Choroid plexus epithelial cell (primary cell): ENCODE measurements around the gene ACSL4.
A peak's percentile ranks its signal among the peaks of the same experiment; 100 is the strongest.
"Not testable (repeated sequence)": the region's sequence is repeated elsewhere in the genome, so short reads cannot be mapped to it uniquely, and the experiment has no call there.

Experiments
- DNase-seq: peaks from one replicate; pipeline ENCODE4 v3.0.0-alpha.2; 2010; ENCODE audit warnings: low read depth
- H3K4me3 ChIP-seq: 2 replicates; pipeline ENCODE4 v1.5.1; 2011; ENCODE audit warnings: low read depth, mild to moderate bottlenecking, control low read depth, low read length, moderate library complexity
- CTCF ChIP-seq: conservative IDR thresholded peaks from 2 replicates; pipeline ENCODE4 v1.5.1; 2011; ENCODE audit warnings: low read depth, mild to moderate bottlenecking, control low read depth, inconsistent platforms, low read length, moderate library complexity

ACSL4 gene

GRCh38 chrX:109747681-109748080 is 14.6 kb upstream of the ACSL4 start:
- TF ChIP-seq CTCF, result no peak
- no peak overlapping the region for H3K4me3 ChIP-seq
- DNase-seq, result no peak

- DNase-seq, result peak; percentile 26
- TF ChIP-seq CTCF, result no peak
- no peak overlapping the region for H3K4me3 ChIP-seq
Measured at GRCh38 chrX:109742722-109743121, 9.7 kb upstream of the ACSL4 start.

GRCh38 chrX:109740896-109741295 is 7.8 kb upstream of the ACSL4 start:
- H3K4me3 ChIP-seq, DNase-seq: not testable (repeated sequence)

- TF ChIP-seq CTCF, result no peak
- no peak for DNase-seq
- no peak overlapping the region for H3K4me3 ChIP-seq
Measured at GRCh38 chrX:109740433-109740809, 7.4 kb upstream of the ACSL4 start.

- no peak for TF ChIP-seq CTCF
- peak; percentile 81 for DNase-seq
- no peak overlapping the region for H3K4me3 ChIP-seq
Measured at GRCh38 chrX:109739625-109740432, 6.8 kb upstream of the ACSL4 start.

GRCh38 chrX:109735202-109735744 is 2.2 kb upstream of the ACSL4 start:
- TF ChIP-seq CTCF, result no peak
- DNase-seq, result no peak
- H3K4me3 ChIP-seq, result no peak overlapping the region

- TF ChIP-seq CTCF, result no peak
- H3K4me3 ChIP-seq, result peak overlapping the region; percentile 80
- peak; percentile 21 for DNase-seq
Measured at GRCh38 chrX:109733613-109734083, 591 bp upstream of the ACSL4 start.
